Osteoblast (primary cell): ENCODE data around the gene PLVAP. TPM values are rescaled to one million over a fixed set of nuclear protein-coding genes. Genes with fewer than 3 reads are reported as not detected.
A peak's percentile ranks its signal among the peaks of the same experiment; 100 is the strongest.

Experiments
- DNase-seq: peaks from one replicate; pipeline ENCODE4 v3.0.0; 2011; ENCODE audit warnings: low spot score, mixed read lengths; ENCODE audit not compliant: insufficient read length; ENCODE audit errors: missing footprints
- H2AFZ ChIP-seq: 2 replicates; pipeline ENCODE4 v1.6.0; 2011; ENCODE audit warnings: mild to moderate bottlenecking, low read length
- H3K27ac ChIP-seq: 2 replicates; pipeline ENCODE4 v1.5.1; 2011; ENCODE audit warnings: mild to moderate bottlenecking, low read depth, low read length, moderate library complexity
- H3K27me3 ChIP-seq: 2 replicates; pipeline ENCODE4 v1.6.0; 2012; ENCODE audit warnings: mild to moderate bottlenecking, control low read depth, inconsistent platforms, low read length, moderate library complexity; ENCODE audit not compliant: insufficient read depth
- H3K36me3 ChIP-seq: 2 replicates; pipeline ENCODE4 v1.5.1; 2011; ENCODE audit warnings: mild to moderate bottlenecking, low read length, control low read depth, moderate library complexity; ENCODE audit not compliant: insufficient read depth
- H3K4me1 ChIP-seq: 2 replicates; pipeline ENCODE4 v1.5.1; 2011; ENCODE audit warnings: mild to moderate bottlenecking, low read length, control low read depth, moderate library complexity; ENCODE audit not compliant: insufficient read depth
- H3K4me2 ChIP-seq: 2 replicates; pipeline ENCODE4 v1.6.0; 2011; ENCODE audit warnings: mild to moderate bottlenecking, low read length; ENCODE audit not compliant: insufficient read depth
- H3K4me3 ChIP-seq: fragments of 200-600 bp; sonication (generic); 3 replicates; pipeline ENCODE4 v1.5.1; 2012; ENCODE audit warnings: mild to moderate bottlenecking, low read length, inconsistent platforms; ENCODE audit not compliant: insufficient read depth
- H3K79me2 ChIP-seq: 2 replicates; pipeline ENCODE4 v1.6.0; 2012; ENCODE audit warnings: mild to moderate bottlenecking, low read length, control low read depth, inconsistent platforms; ENCODE audit not compliant: insufficient read depth
- H3K9me3 ChIP-seq: 2 replicates; pipeline ENCODE4 v1.5.1; 2011; ENCODE audit warnings: low read depth, low read length, control low read depth
- H4K20me1 ChIP-seq: 2 replicates; pipeline ENCODE4 v1.6.0; 2012; ENCODE audit warnings: mild to moderate bottlenecking, low read length, control low read depth; ENCODE audit not compliant: insufficient read depth
- total RNA-seq: library from RNA; depleted of rRNA; stranded (reverse); fragments of >200 nt; gene quantifications from 2 replicates; pipeline ENCODE4 v1.2.3, GENCODE V29; 2012
- TF ChIP-seq, protein P1 (sequence below): IDR thresholded peaks from 2 replicates; pipeline ENCODE4 v1.5.1; 2011; ENCODE audit warnings: mild to moderate bottlenecking, low read depth, low read length, moderate library complexity; ENCODE audit errors: extremely low read depth

Gene PLVAP
- total RNA-seq, 1 donor = not detected

DNA sequence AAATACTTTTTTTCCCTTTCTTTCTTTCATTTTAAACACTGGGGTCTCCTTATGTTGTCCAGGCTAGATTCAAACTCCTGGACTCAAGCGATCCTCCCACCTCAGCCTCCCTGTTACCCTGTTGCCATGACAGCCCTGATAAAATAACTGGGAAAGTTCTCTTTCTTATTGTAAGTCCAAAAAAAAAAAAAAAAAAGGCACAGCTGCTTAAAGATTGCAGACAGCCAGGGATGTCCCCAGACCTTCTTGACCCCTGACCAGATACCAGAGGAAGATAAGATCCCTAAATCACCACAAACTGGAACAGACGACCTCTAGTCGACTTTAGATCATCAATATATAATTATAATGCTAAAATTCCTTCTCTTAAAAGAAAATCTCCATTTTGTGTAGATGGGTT lies 41.6 kb upstream of the PLVAP start:
- TF ChIP-seq, protein P1, sequence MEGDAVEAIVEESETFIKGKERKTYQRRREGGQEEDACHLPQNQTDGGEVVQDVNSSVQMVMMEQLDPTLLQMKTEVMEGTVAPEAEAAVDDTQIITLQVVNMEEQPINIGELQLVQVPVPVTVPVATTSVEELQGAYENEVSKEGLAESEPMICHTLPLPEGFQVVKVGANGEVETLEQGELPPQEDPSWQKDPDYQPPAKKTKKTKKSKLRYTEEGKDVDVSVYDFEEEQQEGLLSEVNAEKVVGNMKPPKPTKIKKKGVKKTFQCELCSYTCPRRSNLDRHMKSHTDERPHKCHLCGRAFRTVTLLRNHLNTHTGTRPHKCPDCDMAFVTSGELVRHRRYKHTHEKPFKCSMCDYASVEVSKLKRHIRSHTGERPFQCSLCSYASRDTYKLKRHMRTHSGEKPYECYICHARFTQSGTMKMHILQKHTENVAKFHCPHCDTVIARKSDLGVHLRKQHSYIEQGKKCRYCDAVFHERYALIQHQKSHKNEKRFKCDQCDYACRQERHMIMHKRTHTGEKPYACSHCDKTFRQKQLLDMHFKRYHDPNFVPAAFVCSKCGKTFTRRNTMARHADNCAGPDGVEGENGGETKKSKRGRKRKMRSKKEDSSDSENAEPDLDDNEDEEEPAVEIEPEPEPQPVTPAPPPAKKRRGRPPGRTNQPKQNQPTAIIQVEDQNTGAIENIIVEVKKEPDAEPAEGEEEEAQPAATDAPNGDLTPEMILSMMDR = no peak
- DNase-seq = no peak
- Histone ChIP-seq H3K9me3 (no peaks in the 10 kb centered on the region), H2AFZ (peak overlapping the region; percentile 43), H4K20me1 (no peaks in the 10 kb centered on the region), H3K4me1 (peaks cover 11% of the 10 kb centered on the region), H3K36me3 (no peaks in the 10 kb centered on the region), H3K4me2 (peak overlapping the region; percentile 73), H3K4me3 (peak overlapping the region; percentile 79), H3K27ac (peak overlapping the region; percentile 57), H3K27me3 (no peaks in the 10 kb centered on the region), H3K79me2 (peaks cover 3% of the 10 kb centered on the region)

- Histone ChIP-seq H3K36me3 (no peaks in the 10 kb centered on the region), H3K4me1 (peaks cover 8% of the 10 kb centered on the region), H4K20me1 (no peaks in the 10 kb centered on the region), H3K4me2 (no peak overlapping the region), H2AFZ (no peak overlapping the region), H3K4me3 (no peak overlapping the region), H3K27me3 (peaks cover 2% of the 10 kb centered on the region), H3K27ac (no peak overlapping the region), H3K79me2 (no peaks in the 10 kb centered on the region), H3K9me3 (no peaks in the 10 kb centered on the region)
- TF ChIP-seq, protein P1 = no peak
- no peak for DNase-seq
Observed at GRCh38 chr19:17415121-17415520, 38.0 kb upstream of the PLVAP start.

GRCh38 chr19:17414097-17414496 lies 37.0 kb upstream of the PLVAP start:
- Histone ChIP-seq H3K27me3 (peaks cover 2% of the 10 kb centered on the region), H3K9me3 (no peaks in the 10 kb centered on the region), H3K27ac (no peak overlapping the region), H3K4me1 (peaks cover 4% of the 10 kb centered on the region), H3K4me2 (no peak overlapping the region), H3K79me2 (no peaks in the 10 kb centered on the region), H3K36me3 (no peaks in the 10 kb centered on the region), H2AFZ (no peak overlapping the region), H4K20me1 (no peaks in the 10 kb centered on the region), H3K4me3 (no peak overlapping the region)
- DNase-seq = no peak
- TF ChIP-seq, protein P1 = no peak

DNA sequence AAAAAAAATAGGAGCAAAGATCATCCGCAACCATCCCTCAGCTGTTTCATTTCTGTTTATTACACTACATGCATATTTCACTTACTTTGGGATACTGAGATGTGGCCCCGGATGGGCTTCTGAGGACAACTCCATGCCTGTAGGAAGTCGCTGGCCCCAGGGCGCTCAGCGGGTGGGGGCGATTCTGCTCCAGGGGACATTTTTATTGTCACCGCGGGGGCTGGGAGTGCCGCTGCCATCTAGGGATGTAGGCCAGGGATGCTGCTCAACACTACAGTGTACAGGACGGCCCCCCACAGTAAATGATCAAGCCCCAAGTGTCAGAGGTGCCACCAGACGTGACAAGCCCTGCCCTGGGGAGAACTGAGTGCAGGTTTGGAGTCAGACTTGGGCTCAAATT lies 34.7 kb upstream of the PLVAP start:
- H3K79me2 ChIP-seq = no peaks in the 10 kb centered on the region
- H2AFZ ChIP-seq = no peak overlapping the region
- peaks cover 2% of the 10 kb centered on the region for H3K27me3 ChIP-seq
- no peaks in the 10 kb centered on the region for H3K9me3 ChIP-seq
- no peak overlapping the region for H3K4me2 ChIP-seq
- H3K27ac ChIP-seq = no peak overlapping the region
- TF ChIP-seq, protein P1 = no peak
- peak; percentile 10 for DNase-seq
- no peak overlapping the region for H3K4me3 ChIP-seq
- no peaks in the 10 kb centered on the region for H4K20me1 ChIP-seq
- H3K4me1 ChIP-seq = peaks cover 2% of the 10 kb centered on the region
- H3K36me3 ChIP-seq = no peaks in the 10 kb centered on the region
